Endodermal cell (in vitro differentiated cells): ENCODE results near the gene KCNK4. TPM values are rescaled to one million over a fixed set of nuclear protein-coding genes. Genes with fewer than 3 reads are reported as not detected.

Experiments
- DNase-seq: peaks from one replicate; pipeline ENCODE4 v3.0.0-alpha.2; 2017
- H3K27ac ChIP-seq: 2 replicates; pipeline ENCODE4 v1.5.1; 2013; ENCODE audit warnings: mild to moderate bottlenecking, low read depth, low read length, moderate library complexity
- H3K27me3 ChIP-seq: 2 replicates; pipeline ENCODE4 v1.6.1; 2013; ENCODE audit warnings: mild to moderate bottlenecking, low read length, moderate library complexity; ENCODE audit not compliant: insufficient read depth, control insufficient read depth, poor library complexity, severe bottlenecking
- H3K36me3 ChIP-seq: 2 replicates; pipeline ENCODE4 v1.7.0; 2013; ENCODE audit warnings: mild to moderate bottlenecking, low read length, moderate library complexity; ENCODE audit not compliant: control insufficient read depth, insufficient read depth
- H3K4me1 ChIP-seq: one replicate; pipeline ENCODE4 v1.7.0; 2013; ENCODE audit warnings: low read length; ENCODE audit not compliant: control insufficient read depth, insufficient read depth
- H3K4me3 ChIP-seq: 2 replicates; pipeline ENCODE4 v1.5.1; 2013; ENCODE audit warnings: mild to moderate bottlenecking, low read length, moderate library complexity
- H3K9ac ChIP-seq: 2 replicates; pipeline ENCODE4 v1.6.1; 2013; ENCODE audit warnings: mild to moderate bottlenecking, low read length, moderate library complexity; ENCODE audit not compliant: poor library complexity, severe bottlenecking; ENCODE audit errors: extremely low read depth
- H3K9me3 ChIP-seq: 2 replicates; pipeline ENCODE4 v1.6.1; 2013; ENCODE audit warnings: mild to moderate bottlenecking, low read length, moderate library complexity; ENCODE audit not compliant: control insufficient read depth
- H3K27ac Mint-ChIP-seq: 2 replicates; pipeline ENCODE4 v1.8.0; 2020; ENCODE audit warnings: mixed read lengths
- H3K27me3 Mint-ChIP-seq: 2 replicates; pipeline ENCODE4 v1.8.0; 2021; ENCODE audit warnings: mild to moderate bottlenecking, mixed read lengths; ENCODE audit not compliant: insufficient read depth
- H3K36me3 Mint-ChIP-seq: 2 replicates; pipeline ENCODE4 v1.8.0; 2020; ENCODE audit warnings: low read depth, mixed read lengths
- H3K4me1 Mint-ChIP-seq: 2 replicates; pipeline ENCODE4 v1.8.0; 2020; ENCODE audit warnings: mixed read lengths
- H3K4me3 Mint-ChIP-seq: 2 replicates; pipeline ENCODE4 v1.8.0; 2020; ENCODE audit warnings: mild to moderate bottlenecking, moderate library complexity, mixed read lengths
- H3K9me3 Mint-ChIP-seq: 2 replicates; pipeline ENCODE4 v1.8.0; 2020; ENCODE audit warnings: mild to moderate bottlenecking, mixed read lengths
- WGBS, 2 experiments: methylation state at CpG; one replicate each; pipeline versions ENCODE4 v1.1.5 to v1.1.7; 2013; ENCODE audit warnings: missing lambda C conversion rate in 2 of 2, mixed read lengths in 1 of 2; ENCODE audit not compliant: insufficient coverage in 1 of 2, insufficient read length in 1 of 2; 5-methylcytosine and 5-hydroxymethylcytosine counted together
- total RNA-seq, 2 donors: library from RNA; stranded (reverse); fragmentation: NEBNext Ultra II Directional in 1 of 2; extraction: Animal tissue kit (Norgen Biotek cat#: 25700) in 1 of 2; gene quantifications; 2 replicates in 1 of 2; 3 replicates in 1 of 2; pipeline ENCODE4 v1.2.1, GENCODE V29; 2021
- TF ChIP-seq, protein P1 (sequence below): fragments of 200-600 bp; sonication (generic); conservative IDR thresholded peaks from 2 replicates; pipeline ENCODE4 v1.5.0; 2021; ENCODE audit warnings: antibody characterized with exemption, mild to moderate bottlenecking

The KCNK4 gene
- total RNA-seq, 2 donors from 2014 or later: not detected

GRCh38 chr11:64303109-64304031 lies 12.3 kb downstream of the KCNK4 start:
- Mint-ChIP-seq H3K4me3 (no peak overlapping the region), H3K27me3 (peaks cover 42% of the 10 kb centered on the region), H3K4me1 (peaks cover 8% of the 10 kb centered on the region), H3K9me3 (no peaks in the 10 kb centered on the region), H3K27ac (no peak overlapping the region), H3K36me3 (peaks cover 4% of the 10 kb centered on the region)
- Histone ChIP-seq H3K9me3 (no peaks in the 10 kb centered on the region), H3K36me3 (peaks cover 4% of the 10 kb centered on the region), H3K27ac (no peak overlapping the region), H3K9ac (no peak overlapping the region), H3K27me3 (peaks cover 43% of the 10 kb centered on the region), H3K4me1 (no peaks in the 10 kb centered on the region), H3K4me3 (no peak overlapping the region)
- TF ChIP-seq, protein P1, sequence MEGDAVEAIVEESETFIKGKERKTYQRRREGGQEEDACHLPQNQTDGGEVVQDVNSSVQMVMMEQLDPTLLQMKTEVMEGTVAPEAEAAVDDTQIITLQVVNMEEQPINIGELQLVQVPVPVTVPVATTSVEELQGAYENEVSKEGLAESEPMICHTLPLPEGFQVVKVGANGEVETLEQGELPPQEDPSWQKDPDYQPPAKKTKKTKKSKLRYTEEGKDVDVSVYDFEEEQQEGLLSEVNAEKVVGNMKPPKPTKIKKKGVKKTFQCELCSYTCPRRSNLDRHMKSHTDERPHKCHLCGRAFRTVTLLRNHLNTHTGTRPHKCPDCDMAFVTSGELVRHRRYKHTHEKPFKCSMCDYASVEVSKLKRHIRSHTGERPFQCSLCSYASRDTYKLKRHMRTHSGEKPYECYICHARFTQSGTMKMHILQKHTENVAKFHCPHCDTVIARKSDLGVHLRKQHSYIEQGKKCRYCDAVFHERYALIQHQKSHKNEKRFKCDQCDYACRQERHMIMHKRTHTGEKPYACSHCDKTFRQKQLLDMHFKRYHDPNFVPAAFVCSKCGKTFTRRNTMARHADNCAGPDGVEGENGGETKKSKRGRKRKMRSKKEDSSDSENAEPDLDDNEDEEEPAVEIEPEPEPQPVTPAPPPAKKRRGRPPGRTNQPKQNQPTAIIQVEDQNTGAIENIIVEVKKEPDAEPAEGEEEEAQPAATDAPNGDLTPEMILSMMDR: no peak
- 89 to 92% methylated on average over 7 to 13 of the region's 13 CpGs for WGBS, 2 experiments
- no peak for DNase-seq

DNA sequence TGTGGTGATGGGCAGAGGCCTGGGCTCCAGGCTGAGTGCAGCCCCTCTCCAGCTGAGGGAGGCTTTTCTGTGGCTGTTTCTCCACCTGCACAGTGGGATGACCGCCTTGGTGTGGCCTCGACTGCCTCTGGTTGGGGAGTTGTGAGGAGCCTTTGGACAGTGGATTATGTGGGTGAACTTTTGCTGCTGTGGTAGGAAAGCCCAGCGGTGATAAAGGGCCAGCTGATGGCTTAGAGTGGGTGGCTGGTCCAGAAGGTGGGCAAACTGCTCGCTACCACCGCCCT lies 12.9 kb downstream of the KCNK4 start:
- H3K4me3 Mint-ChIP-seq: peak overlapping the region; percentile 90
- H3K27ac ChIP-seq: no peak overlapping the region
- H3K27ac Mint-ChIP-seq: no peak overlapping the region
- TF ChIP-seq, protein P1: no peak
- no peak overlapping the region for H3K9ac ChIP-seq
- 51 to 80% methylated on average over 2 to 5 of the region's 5 CpGs for WGBS, 2 experiments
- peaks cover 37% of the 10 kb centered on the region for H3K27me3 ChIP-seq
- no peaks in the 10 kb centered on the region for H3K9me3 ChIP-seq
- peaks cover 4% of the 10 kb centered on the region for H3K36me3 ChIP-seq
- no peaks in the 10 kb centered on the region for H3K9me3 Mint-ChIP-seq
- peak overlapping the region; percentile 88 for H3K4me3 ChIP-seq
- no peaks in the 10 kb centered on the region for H3K4me1 ChIP-seq
- H3K4me1 Mint-ChIP-seq: peaks cover 8% of the 10 kb centered on the region
- DNase-seq: no peak
- H3K36me3 Mint-ChIP-seq: peaks cover 5% of the 10 kb centered on the region
- H3K27me3 Mint-ChIP-seq: peaks cover 36% of the 10 kb centered on the region

- H3K9me3 ChIP-seq: no peaks in the 10 kb centered on the region
- Mint-ChIP-seq H3K4me3 (peak overlapping the region; percentile 90), H3K4me1 (peaks cover 8% of the 10 kb centered on the region), H3K27me3 (peaks cover 30% of the 10 kb centered on the region), H3K27ac (peak overlapping the region; percentile 97), H3K9me3 (no peaks in the 10 kb centered on the region), H3K36me3 (peaks cover 8% of the 10 kb centered on the region)
- DNase-seq: peak; percentile 99
- WGBS, 2 experiments: 1% methylated on average over 32 to 46 of the region's 46 CpGs
- H3K9ac ChIP-seq: peak overlapping the region; percentile 67
- H3K27ac ChIP-seq: peak overlapping the region; percentile 64
- peaks cover 32% of the 10 kb centered on the region for H3K27me3 ChIP-seq
- H3K36me3 ChIP-seq: peaks cover 4% of the 10 kb centered on the region
- peak overlapping the region; percentile 88 for H3K4me3 ChIP-seq
- no peaks in the 10 kb centered on the region for H3K4me1 ChIP-seq
- TF ChIP-seq, protein P1: peak; percentile 95
Measured at GRCh38 chr11:64304316-64305072, 13.4 kb downstream of the KCNK4 start.
